ENCODE results near the gene BANF2. TPM values are rescaled to one million over a fixed set of nuclear protein-coding genes. Genes with fewer than 3 reads are reported as not detected.

BANF2 gene
- total RNA-seq, 6 experiments from 2014 or later, result not detected

DNA sequence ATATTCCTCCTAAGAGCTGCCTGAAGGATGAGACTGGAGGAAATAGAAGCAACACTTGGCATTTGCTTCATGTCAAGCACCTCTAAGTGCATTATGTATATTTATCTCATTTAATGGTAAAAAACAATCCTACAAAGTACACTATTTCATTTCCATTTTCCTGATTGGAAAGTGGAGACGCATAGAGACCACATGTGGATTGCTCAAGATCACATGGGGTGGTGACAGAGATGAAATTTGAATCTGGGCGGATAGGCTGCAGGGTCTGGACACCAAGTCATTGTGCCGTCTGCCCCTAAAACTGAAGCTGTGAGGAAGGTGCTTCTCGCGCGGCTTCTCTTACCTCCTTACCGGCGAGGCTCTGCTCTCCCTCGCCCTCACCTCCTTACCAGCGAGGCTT lies 30.3 kb downstream of the BANF2 start:
- Histone ChIP-seq H3K9me3 (no peaks in the 10 kb centered on the region), H3K36me3 (no peaks in the 10 kb centered on the region), H3K4me1 (no peaks in the 10 kb centered on the region), H3K4me3 (no peak overlapping the region), H3K27me3 (no peaks in the 10 kb centered on the region), H3K27ac (no peak overlapping the region)
- intact Hi-C loops (cut with DNase I), result no loop called here
- ATAC-seq (no peak), DNase-seq (no peak)
- TF ChIP-seq POLR2A (IDR thresholded peaks at IDR 0.05), result no peak
- TF ChIP-seq, protein P1, sequence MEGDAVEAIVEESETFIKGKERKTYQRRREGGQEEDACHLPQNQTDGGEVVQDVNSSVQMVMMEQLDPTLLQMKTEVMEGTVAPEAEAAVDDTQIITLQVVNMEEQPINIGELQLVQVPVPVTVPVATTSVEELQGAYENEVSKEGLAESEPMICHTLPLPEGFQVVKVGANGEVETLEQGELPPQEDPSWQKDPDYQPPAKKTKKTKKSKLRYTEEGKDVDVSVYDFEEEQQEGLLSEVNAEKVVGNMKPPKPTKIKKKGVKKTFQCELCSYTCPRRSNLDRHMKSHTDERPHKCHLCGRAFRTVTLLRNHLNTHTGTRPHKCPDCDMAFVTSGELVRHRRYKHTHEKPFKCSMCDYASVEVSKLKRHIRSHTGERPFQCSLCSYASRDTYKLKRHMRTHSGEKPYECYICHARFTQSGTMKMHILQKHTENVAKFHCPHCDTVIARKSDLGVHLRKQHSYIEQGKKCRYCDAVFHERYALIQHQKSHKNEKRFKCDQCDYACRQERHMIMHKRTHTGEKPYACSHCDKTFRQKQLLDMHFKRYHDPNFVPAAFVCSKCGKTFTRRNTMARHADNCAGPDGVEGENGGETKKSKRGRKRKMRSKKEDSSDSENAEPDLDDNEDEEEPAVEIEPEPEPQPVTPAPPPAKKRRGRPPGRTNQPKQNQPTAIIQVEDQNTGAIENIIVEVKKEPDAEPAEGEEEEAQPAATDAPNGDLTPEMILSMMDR (IDR thresholded peaks at IDR 0.05), result no peak
- 91% methylated on average over 9 of the region's 10 CpGs for WGBS (ENCODE audit: insufficient coverage, low coverage, low lambda C conversion rate, missing lambda C conversion rate)

DNA sequence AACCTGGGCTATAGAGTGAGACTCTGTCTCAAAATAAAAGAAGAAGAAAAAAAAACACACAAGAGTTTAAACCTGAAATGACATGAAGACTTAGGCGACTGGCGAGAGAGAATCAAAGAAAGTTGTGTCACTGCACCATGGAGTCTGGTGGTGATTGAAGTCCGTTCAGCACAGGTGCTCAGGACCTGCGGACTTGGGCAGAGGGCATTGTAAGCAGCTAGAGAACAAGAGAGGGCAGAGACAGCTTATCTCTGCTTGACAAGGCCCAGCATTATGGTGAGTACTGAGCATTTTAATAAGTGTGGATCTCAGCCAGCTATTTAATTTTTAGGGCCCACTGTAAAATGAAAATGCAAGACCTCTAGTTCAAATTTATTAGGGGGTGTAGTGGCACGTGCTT lies 31.5 kb downstream of the BANF2 start:
- no peak for ATAC-seq
- no peak overlapping the region for H3K27ac ChIP-seq
- intact Hi-C loops (cut with DNase I), result no loop called here

DNA sequence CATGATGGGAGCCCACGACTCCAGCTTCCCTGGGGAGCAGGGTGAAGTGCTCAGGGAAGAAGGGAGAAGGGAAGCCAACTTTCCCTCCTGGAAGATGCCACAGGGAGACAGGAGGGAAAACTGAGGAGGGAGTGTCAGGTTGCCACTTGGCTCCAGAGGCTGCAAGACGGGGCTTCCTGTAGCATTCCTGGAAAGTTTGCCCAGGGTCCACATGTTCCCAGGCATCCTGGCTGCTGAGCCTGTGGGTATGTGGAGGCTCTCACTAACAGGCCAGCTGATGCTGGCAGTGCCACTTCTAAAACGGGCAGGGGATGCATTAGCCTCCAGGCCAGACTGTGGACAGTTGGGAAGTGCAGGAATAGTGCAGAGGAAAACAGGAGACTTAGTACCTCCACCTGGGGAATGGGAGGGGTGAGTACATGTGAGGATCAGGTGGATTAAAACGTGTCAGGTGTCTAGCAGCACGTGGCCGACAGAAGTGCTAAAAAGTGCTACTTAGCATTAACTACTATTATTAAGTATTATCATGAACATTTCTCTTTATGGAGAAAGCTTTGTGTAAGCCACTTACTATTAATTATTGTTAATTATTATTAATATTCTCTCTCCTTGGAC lies 33.2 kb downstream of the BANF2 start:
- Histone ChIP-seq H3K4me3 (no peak overlapping the region), H3K9me3 (no peaks in the 10 kb centered on the region), H3K27ac (no peak overlapping the region), H3K27me3 (no peaks in the 10 kb centered on the region), H3K36me3 (no peaks in the 10 kb centered on the region), H3K4me1 (no peaks in the 10 kb centered on the region)
- ATAC-seq, result no peak
- intact Hi-C loops (cut with DNase I), result no loop called here
- DNase-seq, result no peak
- 57% methylated on average over 6 of the region's 6 CpGs for WGBS (ENCODE audit: insufficient coverage, low coverage, low lambda C conversion rate, missing lambda C conversion rate)
- TF ChIP-seq POLR2A (IDR thresholded peaks at IDR 0.05), result no peak
- TF ChIP-seq, protein P1 (IDR thresholded peaks at IDR 0.05), result no peak

More for the DNA sequence above, 31.5 kb downstream of the BANF2 start:
- H3K27me3 ChIP-seq, result no peaks in the 10 kb centered on the region
- H3K4me3 ChIP-seq, result no peak overlapping the region
- no peak for DNase-seq
- H3K4me1 ChIP-seq, result no peaks in the 10 kb centered on the region
- no peaks in the 10 kb centered on the region for H3K36me3 ChIP-seq
- WGBS (ENCODE audit: insufficient coverage, low coverage, low lambda C conversion rate, missing lambda C conversion rate), result 92% methylated on average over 4 of the region's 5 CpGs
- no peak for TF ChIP-seq POLR2A (IDR thresholded peaks at IDR 0.05)
- TF ChIP-seq, protein P1 (IDR thresholded peaks at IDR 0.05), result no peak
- H3K9me3 ChIP-seq, result no peaks in the 10 kb centered on the region

DNA sequence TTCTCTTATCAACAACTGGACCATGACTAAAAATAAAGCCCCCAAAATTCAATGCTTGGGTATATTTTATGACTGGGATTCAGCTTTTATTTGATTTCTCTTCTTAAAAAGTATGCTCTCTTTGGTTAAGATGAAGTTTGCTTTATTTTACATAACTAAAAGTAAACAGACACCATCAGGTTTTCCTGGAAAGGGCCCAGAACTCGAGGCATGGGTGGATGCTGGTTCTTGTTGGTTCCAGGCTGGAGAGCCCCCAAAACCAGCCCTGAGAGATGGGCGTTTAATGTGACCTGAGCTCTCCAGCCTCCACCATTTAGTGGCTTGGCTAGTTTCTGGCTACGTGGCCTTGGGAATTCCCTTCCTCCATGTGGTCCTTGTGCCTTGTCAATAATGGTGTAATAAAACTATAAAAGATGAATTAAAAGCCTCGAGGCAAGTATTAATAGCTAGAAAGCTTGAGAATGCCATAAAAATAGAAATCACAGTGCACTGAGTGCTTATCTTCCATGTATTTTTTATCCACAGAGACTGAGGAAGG lies 34.1 kb downstream of the BANF2 start:
- Histone ChIP-seq H3K9me3 (no peaks in the 10 kb centered on the region), H3K36me3 (no peaks in the 10 kb centered on the region), H3K4me3 (no peak overlapping the region), H3K27ac (no peak overlapping the region), H3K27me3 (no peaks in the 10 kb centered on the region), H3K4me1 (no peaks in the 10 kb centered on the region)
- 49% methylated on average over 4 of the region's 4 CpGs for WGBS (ENCODE audit: insufficient coverage, low coverage, low lambda C conversion rate, missing lambda C conversion rate)
- TF ChIP-seq, protein P1 (IDR thresholded peaks at IDR 0.05), result no peak
- ATAC-seq (no peak), DNase-seq (no peak)
- intact Hi-C loops (cut with DNase I), result no loop called here
